HG03558 (cell line): Measurements from ENCODE around the gene AKT2.
"Not testable (repeated sequence)": the region's sequence is repeated elsewhere in the genome, so short reads cannot be mapped to it uniquely, and the experiment has no call there.

Experiments
- ATAC-seq: cut with Tn5 transposase; IDR thresholded peaks from one replicate; pipeline ENCODE4 v1.9.1; 2021; ENCODE audit warnings: moderate number of reproducible peaks; ENCODE audit not compliant: unreplicated experiment; ENCODE audit errors: extremely low read depth

AKT2 gene

DNA sequence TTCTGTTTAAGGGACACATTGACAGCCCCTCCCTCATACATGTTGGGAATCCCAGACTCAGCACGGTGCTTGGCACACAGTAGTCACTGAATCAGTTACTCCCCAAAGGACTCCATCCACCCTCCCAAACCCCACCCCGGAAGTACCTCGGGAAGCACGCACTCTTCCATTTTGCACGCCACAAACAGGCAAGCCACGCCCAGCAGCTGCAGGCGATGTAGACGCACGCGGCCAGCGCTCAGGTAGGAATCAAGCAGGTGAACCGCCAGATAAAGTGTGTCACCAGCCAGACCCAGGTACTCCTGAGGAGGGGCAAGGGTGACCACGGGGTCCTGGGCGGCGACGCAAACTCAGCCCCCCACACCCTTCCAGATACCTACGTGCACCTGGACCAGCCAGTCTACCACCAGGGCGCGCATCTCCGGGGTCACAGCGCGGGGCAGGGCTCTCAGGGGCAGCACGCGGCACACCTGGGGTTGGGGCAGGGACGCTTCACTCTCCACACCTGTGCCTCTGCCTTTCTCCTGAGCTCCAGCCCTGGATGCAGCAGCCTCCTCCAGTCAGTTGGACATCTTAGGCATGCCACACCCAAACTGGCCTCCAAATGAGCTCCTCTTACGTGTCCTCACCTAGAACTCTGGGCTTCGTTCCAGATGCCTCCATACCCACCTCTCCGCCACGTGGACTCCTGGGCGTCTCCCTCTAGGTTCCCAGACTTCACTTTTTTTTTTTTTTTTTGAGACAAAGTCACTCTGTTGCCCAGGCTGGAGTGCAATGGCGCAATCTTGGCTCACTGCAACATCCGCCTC is 60.6 kb downstream of the AKT2 start:
- ATAC-seq: no peak

DNA sequence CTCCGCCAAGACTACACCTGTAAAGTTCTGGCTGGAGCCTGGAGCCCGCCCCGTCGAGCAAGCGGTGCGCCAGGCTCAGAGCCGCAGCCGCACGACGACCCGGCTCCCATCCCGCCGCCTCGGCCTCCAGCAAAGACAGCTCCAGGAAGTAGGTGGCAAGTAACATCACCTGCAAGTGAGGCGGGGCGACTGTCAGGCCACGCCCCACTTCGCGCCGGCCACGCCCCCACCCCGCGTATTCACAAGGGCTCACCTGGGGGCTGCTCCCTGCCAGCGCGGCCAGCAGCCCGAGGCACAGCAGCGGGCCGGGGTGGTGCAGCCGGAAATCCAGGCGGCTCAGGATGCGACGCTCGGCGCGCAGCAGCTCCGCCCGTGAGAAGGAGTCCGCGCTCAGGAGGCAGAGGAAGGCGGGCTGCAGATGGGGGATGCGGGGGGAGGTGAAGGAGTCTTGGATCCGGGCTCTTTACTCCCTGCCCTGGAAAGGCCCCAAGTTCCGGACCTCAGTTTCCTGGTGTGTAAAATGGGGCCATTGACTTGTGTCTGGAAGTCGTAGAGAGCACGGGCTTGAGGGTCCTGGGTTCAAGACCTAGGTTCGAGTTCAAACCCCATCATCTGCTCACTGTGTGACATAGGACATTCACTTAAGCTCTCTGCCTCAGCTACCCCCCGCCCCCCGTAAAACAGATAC is 61.9 kb downstream of the AKT2 start:
- no peak for ATAC-seq

DNA sequence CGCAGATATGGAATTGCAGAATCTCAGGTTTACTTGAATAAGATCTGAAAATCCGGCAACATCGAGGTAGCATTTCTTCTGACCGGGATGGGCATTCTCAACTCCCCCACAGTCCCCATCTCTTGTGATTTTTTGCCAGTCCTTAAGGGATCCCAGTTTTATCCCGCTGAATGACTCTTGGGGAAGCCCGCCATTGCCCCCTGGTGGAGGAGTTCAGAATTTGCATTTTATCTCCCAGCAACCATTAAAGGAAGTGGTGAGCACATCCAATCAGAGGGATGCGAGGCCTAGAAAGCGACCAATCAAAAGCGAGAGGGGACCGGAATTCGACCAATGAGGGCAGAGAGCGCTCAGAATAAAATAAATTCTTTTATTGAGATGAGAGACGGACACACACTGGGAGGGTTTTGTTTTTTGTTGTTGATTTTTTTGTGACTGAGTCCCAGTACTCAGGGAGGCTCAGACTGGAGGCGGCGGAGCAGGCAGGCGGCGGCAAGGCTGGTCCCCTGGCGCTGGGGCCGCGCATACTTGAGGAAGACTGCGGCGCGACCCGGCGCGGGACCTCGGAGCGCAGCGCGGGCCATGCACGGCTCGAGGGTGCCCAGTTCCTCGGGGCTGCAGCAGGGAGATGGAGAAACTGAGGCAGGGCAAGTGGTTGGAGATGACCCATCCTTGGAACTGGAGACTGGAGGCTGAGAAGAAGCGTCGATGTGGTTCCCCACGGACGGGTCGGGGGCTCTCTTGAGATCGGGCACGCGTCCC is 63.1 kb downstream of the AKT2 start:
- ATAC-seq: no peak

DNA sequence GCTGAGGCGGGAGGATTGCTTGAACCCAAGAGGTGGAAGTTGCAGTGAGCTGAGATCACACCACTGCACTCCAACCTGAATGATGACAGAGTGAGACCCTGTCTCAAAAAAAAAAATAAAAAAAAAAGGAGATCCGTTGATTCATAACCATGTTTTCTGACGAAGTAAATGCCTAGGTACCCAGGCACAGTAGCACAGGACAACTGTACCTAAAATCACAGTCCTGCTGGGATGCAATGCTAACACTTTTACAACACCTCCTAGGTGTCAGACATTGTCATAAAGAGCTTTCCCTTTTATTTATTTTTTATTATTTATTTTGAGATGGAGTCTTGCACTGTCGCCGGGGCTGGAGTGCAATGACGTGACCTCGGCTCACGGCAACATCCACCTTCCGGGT is 64.5 kb downstream of the AKT2 start:
- ATAC-seq: no peak

DNA sequence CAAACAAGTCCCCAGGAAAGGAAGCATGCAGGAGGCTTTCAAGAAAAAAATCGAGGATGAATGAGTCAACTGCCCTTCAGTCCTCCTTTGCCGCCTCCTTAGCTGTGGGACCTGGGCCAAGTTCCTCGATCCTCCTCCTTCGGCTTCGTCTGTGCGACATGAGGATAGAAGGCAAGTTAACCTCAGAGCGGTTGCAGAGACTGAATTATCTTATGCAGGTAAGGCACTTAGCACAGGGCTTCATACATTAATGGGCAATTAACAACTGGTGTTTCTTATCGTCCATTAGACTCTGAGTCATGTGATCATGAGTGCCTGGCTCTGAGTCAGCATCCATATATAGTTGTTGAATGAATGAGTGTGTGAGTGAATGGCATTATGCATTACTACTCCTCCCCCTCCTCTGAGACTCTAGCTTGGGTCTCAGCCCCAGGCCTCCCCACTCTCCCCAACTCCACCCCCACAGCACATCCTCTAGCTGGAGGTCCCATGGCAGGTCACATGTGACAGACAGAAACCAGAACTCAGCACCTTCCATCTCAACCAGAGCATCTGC is 65.3 kb downstream of the AKT2 start:
- no peak for ATAC-seq

DNA sequence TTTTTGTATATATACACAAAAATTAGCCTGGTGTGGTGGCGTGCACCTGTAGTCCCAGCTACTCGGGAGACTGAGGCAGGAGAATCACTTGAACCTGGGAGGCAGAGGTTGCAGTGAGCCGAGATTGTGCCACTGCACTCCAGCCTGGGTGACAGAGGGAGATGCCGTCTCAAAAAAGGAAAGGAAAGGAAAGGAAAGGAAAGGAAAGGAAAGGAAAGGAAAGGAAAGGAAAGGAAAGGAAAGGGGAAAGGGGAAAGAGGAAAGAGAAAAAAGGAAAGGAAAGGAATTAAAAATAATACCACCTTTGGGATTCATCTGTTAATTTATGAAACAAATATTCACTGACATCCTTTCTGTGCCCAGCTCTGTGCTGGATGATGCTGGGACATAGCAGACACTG is 66.1 kb downstream of the AKT2 start:
- ATAC-seq: not testable (repeated sequence)

DNA sequence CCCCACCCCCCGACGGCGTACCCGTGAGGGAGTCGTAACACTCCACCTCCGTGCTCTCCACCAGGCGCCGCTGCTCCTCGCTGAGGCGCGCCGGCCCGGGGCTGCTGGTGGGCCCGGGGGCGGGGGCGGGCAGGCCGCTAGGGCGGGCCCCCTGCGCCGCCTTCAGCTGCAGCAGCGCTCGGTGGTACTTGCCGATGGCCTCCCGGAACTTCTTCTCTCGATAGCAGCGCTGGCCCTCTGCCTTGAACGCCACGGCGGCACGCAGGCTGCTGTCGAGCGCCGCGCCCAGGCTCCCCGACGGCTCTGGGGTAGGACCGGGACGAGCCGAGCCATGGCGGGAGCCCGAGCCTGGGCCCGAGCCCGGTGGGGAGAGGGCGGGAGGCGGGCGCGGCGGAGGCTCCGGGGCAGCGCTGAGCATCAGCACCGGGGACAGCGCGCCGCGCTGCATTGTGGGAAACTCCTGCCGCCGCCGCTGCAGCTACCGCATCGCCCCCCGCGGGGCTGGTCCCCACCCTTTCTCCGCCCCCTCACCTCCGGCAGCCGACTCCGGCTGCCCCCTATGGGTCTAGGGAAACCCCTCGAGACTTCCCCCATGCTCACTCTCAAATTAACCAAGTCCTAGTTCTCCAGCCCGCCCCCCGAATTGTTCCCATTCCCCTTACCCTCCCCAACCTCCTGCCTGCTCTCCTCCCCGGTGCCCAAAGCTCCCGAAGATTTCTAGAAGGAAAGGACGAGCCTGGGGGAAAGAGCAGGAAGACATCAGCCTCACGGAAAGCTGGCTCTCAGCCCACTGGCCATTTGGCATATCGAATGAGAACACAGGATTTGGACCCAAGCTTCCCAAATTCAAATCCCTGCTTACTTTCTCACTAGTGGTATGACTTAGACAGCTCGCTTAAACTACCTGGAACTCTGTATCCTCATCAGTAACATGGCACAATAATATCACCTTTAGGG is 66.9 kb downstream of the AKT2 start, which contains the start of gene TTC9B:
TSS of gene TTC9B (minus strand) at position 451 of the 957 bp plus-strand sequence. CDS start at position 448, 3 bp downstream.
- ATAC-seq: no peak

DNA sequence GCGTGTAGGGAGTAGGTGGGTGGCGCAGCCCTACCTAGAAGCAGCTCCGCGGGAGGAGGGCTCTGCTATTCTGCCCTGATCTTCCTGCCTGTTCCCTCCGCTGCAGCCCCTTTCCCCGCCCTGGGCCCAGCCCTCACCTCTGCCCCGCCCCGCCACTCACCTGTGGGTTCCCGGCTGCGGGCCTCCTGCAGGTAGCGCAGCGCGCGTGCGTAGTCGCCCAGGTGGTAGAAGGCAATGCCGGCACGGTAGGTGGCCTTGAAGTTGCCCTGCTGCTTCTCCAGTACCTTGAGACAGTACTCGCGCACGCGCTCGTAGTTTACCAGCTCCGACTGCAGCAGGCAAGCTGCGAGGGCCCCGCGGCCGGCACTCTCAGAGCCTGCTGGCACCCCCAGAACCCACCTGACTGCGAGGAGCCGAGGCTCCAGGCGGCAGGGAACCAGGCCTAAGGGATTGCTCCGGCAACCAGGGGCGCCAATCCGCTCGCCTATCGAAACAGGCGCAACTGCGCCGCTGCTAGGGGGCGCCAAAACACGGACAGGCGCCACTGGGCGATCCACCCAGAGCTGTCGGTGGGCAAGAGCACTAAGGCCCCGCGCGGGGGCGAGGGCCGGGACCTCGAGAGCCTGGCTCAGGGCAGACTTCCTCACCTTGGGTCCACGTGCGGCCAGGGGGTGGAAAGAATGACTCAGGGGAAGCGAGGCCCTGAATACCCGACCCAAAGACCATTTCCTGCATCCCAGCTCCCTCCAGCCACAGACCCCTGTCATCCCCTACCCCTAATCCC is 67.9 kb downstream of the AKT2 start:
- ATAC-seq: no peak

DNA sequence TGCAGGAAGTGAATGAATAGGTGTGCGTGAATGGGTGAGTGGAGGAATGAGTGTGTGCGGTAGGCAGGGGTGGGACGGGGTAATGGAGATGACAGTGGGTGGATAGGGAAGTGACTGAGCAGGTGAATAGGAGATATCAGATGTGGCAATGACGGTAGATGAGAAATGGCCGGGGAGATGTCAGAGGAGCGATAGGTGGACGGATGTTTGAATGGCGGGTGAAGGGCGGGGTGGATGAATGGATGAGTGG is 68.4 kb downstream of the AKT2 start:
- ATAC-seq: no peak

DNA sequence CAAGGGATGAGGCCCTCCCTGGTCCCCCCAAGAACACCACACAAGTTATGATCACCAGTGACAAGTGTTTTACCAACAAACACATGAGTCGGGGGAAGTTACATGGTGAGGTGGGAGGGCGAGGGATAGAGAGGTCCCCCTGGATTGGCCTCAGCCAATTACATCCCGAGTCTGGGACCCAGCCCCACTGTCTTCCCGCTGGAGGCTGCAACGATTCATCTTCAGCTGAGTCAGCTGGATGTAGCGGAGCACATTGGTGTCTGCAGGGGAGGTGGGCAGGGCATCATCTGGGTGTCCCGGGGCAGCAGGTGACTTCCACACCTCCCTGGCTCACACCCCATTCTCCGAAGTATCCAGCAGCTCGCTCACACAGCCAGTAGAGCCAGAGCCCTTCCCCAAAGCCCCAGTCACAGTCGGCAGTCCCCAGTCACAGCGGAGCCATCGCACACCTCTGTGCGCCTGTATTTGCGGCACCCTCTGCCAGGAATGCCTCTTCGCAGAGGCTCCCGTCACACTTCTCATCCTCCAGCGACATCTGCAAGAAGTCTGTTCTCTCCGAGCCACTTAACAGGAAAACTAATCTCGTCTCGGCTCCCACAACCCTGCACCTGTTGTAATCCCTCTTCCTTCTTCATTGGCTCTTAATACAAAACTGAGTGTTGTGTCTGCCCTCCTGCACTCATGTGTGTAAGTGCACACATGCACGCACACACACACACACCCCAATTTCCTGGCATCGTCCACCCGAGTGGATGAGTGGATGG is 69.0 kb downstream of the AKT2 start:
- ATAC-seq: no peak

DNA sequence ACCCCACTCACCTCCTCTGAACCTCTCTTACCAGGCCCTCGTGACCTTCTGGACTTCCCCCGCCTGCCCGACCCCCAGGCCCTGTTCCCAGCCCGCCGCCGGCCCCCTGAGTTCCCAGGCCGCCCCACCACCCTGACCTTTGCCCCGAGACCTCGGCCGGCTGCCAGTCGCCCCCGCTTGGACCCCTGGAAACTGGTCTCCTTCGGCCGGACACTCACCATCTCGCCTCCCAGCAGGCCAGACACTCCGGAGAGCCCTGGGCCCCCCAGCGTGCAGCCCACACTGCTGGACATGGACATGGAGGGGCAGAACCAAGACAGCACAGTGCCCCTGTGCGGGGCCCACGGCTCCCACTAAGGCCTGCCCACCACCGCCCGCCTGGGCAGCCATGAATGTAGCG is 70.2 kb downstream of the AKT2 start:
- no peak for ATAC-seq

DNA sequence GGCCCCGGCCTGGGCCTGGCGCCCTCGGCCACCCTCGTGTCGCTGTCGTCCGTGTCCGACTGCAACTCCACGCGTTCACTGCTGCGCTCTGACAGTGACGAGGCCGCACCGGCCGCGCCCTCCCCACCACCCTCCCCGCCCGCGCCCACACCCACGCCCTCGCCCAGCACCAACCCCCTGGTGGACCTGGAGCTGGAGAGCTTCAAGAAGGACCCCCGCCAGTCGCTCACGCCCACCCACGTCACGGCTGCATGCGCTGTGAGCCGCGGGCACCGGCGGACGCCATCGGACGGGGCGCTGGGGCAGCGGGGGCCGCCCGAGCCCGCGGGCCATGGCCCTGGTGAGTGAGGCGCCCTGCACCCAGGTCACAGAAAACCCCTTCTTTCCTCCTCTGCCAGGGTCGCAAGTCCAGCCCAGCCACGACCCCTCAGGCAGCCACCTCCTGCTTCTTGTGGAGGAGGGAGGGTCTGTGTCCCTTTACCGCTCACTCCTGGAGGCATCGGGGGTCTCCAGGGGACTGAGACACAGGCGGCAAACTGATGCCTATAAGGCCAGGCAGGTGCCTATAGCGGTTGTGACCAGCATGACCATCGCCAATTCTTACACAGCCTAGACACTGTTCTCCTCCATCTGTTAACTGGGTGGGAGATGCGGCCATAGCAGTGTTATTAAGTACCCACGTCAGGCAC is 71.1 kb downstream of the AKT2 start:
- no peak for ATAC-seq

DNA sequence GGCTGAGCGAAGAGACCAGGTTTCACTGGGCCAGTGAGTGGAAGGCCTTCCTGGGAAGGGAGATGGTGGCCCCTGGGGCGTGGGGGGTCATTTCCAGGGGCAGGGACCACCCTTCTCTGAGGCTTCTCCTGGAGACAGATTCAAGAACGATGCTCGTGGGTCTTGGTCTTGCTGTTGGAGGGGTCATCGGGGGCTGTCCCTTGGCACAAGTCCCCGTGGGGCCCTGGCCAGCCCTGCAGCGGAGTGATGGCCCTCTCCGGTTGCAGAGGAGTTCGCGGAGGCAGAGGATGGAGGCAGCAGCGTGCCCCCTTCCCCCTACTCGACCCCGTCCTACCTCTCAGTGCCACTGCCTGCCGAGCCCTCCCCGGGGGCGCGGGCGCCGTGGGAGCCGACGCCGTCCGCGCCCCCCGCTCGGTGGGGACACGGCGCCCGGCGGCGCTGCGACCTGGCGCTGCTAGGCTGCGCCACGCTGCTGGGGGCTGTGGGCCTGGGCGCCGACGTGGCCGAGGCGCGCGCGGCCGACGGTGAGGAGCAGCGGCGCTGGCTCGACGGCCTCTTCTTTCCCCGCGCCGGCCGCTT is 71.8 kb downstream of the AKT2 start:
- ATAC-seq: no peak

DNA sequence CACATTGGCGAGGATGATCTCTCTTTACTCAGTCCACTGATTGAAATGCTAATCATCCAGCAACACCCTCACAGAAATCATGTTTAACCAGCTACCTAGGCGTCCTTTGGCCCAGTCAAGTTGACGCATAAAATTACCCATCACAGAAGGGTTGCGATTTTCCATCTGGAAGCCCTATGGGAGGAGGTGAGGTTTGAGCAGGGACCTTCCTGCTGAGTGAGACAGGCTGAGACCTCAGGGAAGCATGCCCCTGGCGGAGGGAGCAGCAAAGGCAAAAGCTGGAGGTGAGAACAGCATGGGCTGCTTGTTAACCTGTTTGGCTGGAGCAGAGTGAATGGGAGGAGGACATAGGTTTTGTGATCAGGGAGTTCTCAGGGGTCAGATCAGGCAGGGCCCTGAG is 74.3 kb downstream of the AKT2 start:
- no peak for ATAC-seq

DNA sequence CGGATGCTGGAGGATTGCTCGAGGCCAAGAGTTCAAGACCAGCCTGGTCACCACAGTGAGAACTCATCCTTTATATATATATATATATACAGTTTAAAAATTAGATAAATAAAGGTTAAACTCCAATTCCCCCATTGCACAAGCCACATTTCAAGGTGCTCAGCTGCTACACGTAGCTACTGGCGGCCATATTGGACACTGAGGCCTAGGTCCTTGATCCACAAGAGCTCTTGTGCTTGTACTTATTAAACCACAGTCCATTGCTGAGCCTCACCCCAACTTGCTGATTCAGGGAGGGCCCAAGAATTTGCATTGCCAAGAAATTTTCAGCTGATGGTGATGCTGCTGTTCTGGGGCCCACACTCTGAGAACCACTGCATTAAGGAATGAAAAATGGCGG is 76.5 kb downstream of the AKT2 start:
- ATAC-seq: no peak

DNA sequence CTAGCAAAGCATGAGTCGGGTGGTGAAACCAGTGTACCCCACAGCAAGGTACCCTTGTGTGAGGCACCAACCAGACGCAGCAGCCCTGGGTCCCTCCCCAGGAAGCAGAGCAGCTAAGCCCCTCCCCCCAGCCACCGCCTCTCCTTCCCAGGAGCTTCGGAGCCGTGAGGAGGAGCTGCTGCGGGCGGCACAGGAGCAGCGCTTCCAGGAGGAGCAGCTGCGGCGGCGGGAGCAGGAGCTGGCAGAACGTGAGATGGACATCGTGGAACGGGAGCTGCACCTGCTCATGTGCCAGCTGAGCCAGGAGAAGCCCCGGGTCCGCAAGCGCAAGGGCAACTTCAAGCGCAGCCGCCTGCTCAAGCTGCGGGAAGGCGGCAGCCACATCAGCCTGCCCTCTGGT is 79.4 kb downstream of the AKT2 start:
- ATAC-seq: no peak

DNA sequence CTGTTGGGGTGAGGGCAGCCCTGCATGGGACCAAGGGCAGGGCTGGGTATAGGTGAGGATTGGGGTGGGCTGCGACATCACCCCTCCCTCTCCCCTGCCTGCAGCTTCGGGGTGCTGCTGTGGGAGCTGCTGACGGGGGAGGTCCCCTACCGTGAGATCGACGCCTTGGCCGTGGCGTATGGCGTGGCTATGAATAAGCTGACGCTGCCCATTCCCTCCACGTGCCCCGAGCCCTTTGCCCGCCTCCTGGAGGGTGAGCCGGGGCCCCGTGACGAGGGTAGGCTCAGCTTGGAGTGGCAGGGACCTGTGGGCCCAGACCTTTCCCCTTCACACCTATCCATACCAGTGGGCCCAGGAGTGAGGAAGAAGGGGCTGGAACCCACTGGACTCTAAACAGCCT is 80.8 kb downstream of the AKT2 start:
- ATAC-seq: no peak
